H9 (cell line): Measurements from ENCODE around the gene CEP131. TPM values are rescaled to one million over a fixed set of nuclear protein-coding genes. Genes with fewer than 3 reads are reported as not detected.

Experiments used
- DNase-seq: peaks from one replicate; pipeline ENCODE4 v3.0.0-alpha.2; 2017
- H2AFZ ChIP-seq: one replicate; pipeline ENCODE4 v1.6.1; 2013; ENCODE audit warnings: mild to moderate bottlenecking, low read length, control low read depth, moderate library complexity
- H2AK5ac ChIP-seq: 2 replicates; pipeline ENCODE4 v1.6.1; 2013; ENCODE audit warnings: low read length, control low read depth, mixed read lengths; ENCODE audit not compliant: insufficient read length
- H2BK120ac ChIP-seq: one replicate; pipeline ENCODE4 v1.6.1; 2013; ENCODE audit warnings: low read depth, mild to moderate bottlenecking, low read length, control low read depth, inconsistent platforms; ENCODE audit not compliant: poor library complexity, severe bottlenecking
- H2BK12ac ChIP-seq: 2 replicates; pipeline ENCODE4 v1.6.1; 2013; ENCODE audit warnings: low read length, control low read depth, mixed read lengths, low read depth; ENCODE audit not compliant: insufficient read length
- H2BK15ac ChIP-seq: 2 replicates; pipeline ENCODE4 v1.6.1; 2013; ENCODE audit warnings: low read depth, low read length, control low read depth
- H2BK20ac ChIP-seq: one replicate; pipeline ENCODE4 v1.6.1; 2013; ENCODE audit warnings: low read depth, mild to moderate bottlenecking, low read length, control low read depth, inconsistent platforms; ENCODE audit not compliant: poor library complexity, severe bottlenecking
- H2BK5ac ChIP-seq: 2 replicates; pipeline ENCODE4 v1.6.1; 2013; ENCODE audit warnings: low read length, control low read depth, mixed read lengths; ENCODE audit not compliant: insufficient read length
- H3K14ac ChIP-seq: 2 replicates; pipeline ENCODE4 v1.6.1; 2013; ENCODE audit warnings: low read length, control low read depth; ENCODE audit not compliant: insufficient read depth
- H3K18ac ChIP-seq: 2 replicates; pipeline ENCODE4 v1.6.1; 2013; ENCODE audit warnings: low read depth, mild to moderate bottlenecking, mixed read lengths, low read length, control low read depth; ENCODE audit not compliant: insufficient read length
- H3K23ac ChIP-seq: 2 replicates; pipeline ENCODE4 v1.6.1; 2013; ENCODE audit warnings: low read length, control low read depth, mixed read lengths, low read depth; ENCODE audit not compliant: insufficient read length
- H3K23me2 ChIP-seq: 2 replicates; pipeline ENCODE4 v1.6.1; 2013; ENCODE audit warnings: low read depth, mild to moderate bottlenecking, mixed read lengths, low read length, control low read depth; ENCODE audit not compliant: insufficient read length, poor library complexity, severe bottlenecking
- H3K27ac ChIP-seq: 2 replicates; pipeline ENCODE4 v1.5.1; 2013; ENCODE audit warnings: low read length, control low read depth, mixed read lengths, low read depth; ENCODE audit not compliant: insufficient read length
- H3K27me3 ChIP-seq: 2 replicates; pipeline ENCODE4 v1.6.1; 2013; ENCODE audit warnings: low read length, control low read depth, inconsistent platforms; ENCODE audit not compliant: insufficient read depth
- H3K4ac ChIP-seq: 2 replicates; pipeline ENCODE4 v1.6.1; 2013; ENCODE audit warnings: low read depth, mild to moderate bottlenecking, control low read depth, inconsistent platforms, low read length, moderate library complexity
- H3K4me1 ChIP-seq: 2 replicates; pipeline ENCODE4 v1.6.1; 2013; ENCODE audit warnings: low read length, control low read depth, inconsistent platforms; ENCODE audit not compliant: insufficient read depth
- H3K4me2 ChIP-seq: 2 replicates; pipeline ENCODE4 v1.6.1; 2013; ENCODE audit warnings: low read length, control low read depth, mixed read lengths; ENCODE audit not compliant: insufficient read length, insufficient read depth
- H3K56ac ChIP-seq: 2 replicates; pipeline ENCODE4 v1.6.1; 2013; ENCODE audit warnings: low read depth, mild to moderate bottlenecking, mixed read lengths, low read length, control low read depth; ENCODE audit not compliant: insufficient read length
- H3K79me1 ChIP-seq: 2 replicates; pipeline ENCODE4 v1.6.1; 2013; ENCODE audit warnings: low read depth, mild to moderate bottlenecking, moderate library complexity, low read length, control low read depth, inconsistent platforms; ENCODE audit not compliant: insufficient read depth, poor library complexity, severe bottlenecking
- H3K79me2 ChIP-seq: 2 replicates; pipeline ENCODE4 v1.6.1; 2013; ENCODE audit warnings: low read length, control low read depth, inconsistent platforms; ENCODE audit not compliant: insufficient read depth
- H3K9ac ChIP-seq: 2 replicates; pipeline ENCODE4 v1.6.1; 2013; ENCODE audit warnings: low read length, control low read depth, mixed read lengths; ENCODE audit not compliant: insufficient read length; ENCODE audit errors: extremely low read depth
- H3K9me3 ChIP-seq: one replicate; pipeline ENCODE4 v1.6.1; 2013; ENCODE audit warnings: low read depth, low read length, inconsistent platforms; ENCODE audit not compliant: control insufficient read depth
- H3T11ph ChIP-seq: one replicate; pipeline ENCODE4 v1.6.1; 2013; ENCODE audit warnings: mild to moderate bottlenecking, low read length, control low read depth, inconsistent platforms
- H4K20me1 ChIP-seq: one replicate; pipeline ENCODE4 v1.6.1; 2013; ENCODE audit not compliant: control insufficient read depth, insufficient read length, insufficient read depth
- H4K5ac ChIP-seq: 2 replicates; pipeline ENCODE4 v1.6.1; 2013; ENCODE audit warnings: low read depth, mild to moderate bottlenecking, mixed read lengths, low read length, control low read depth; ENCODE audit not compliant: insufficient read length
- H4K8ac ChIP-seq: replicated peaks from 2 replicates; pipeline ENCODE4 v1.6.1; 2013; ENCODE audit warnings: low read length, control low read depth, mixed read lengths, low read depth; ENCODE audit not compliant: insufficient read length
- H4K91ac ChIP-seq: 2 replicates; pipeline ENCODE4 v1.6.1; 2013; ENCODE audit warnings: low read depth, mild to moderate bottlenecking, moderate library complexity, mixed read lengths, low read length, control low read depth; ENCODE audit not compliant: insufficient read length
- H3K27ac Mint-ChIP-seq, 3 experiments: 2 replicates in 2 of 3; 3 replicates in 1 of 3; pipeline ENCODE4 v1.8.0; 2020 to 2021; ENCODE audit warnings: mixed read lengths in 3 of 3, mild to moderate bottlenecking in 1 of 3, moderate library complexity in 1 of 3
- H3K27me3 Mint-ChIP-seq: 2 replicates; pipeline ENCODE4 v1.8.0; 2021; ENCODE audit warnings: low read depth, mild to moderate bottlenecking, moderate library complexity, mixed read lengths
- H3K36me3 Mint-ChIP-seq, 3 experiments: 2 replicates in 2 of 3; 3 replicates in 1 of 3; pipeline ENCODE4 v1.8.0; 2020 to 2021; ENCODE audit warnings: low read depth in 3 of 3, mixed read lengths in 3 of 3; ENCODE audit not compliant: insufficient read depth in 1 of 3
- H3K4me1 Mint-ChIP-seq, 2 experiments: 2 replicates each; pipeline ENCODE4 v1.8.0; 2020; ENCODE audit warnings: mixed read lengths in 2 of 2
- H3K4me3 Mint-ChIP-seq, 2 experiments: 2 replicates in 1 of 2; 3 replicates in 1 of 2; pipeline ENCODE4 v1.8.0; 2020 to 2021; ENCODE audit warnings: mild to moderate bottlenecking in 2 of 2, mixed read lengths in 2 of 2, moderate library complexity in 1 of 2
- H3K9me3 Mint-ChIP-seq, 2 experiments: 2 replicates in 1 of 2; 3 replicates in 1 of 2; pipeline ENCODE4 v1.8.0; 2020; ENCODE audit warnings: mild to moderate bottlenecking in 2 of 2, mixed read lengths in 2 of 2, moderate library complexity in 1 of 2
- CTCF ChIP-seq: fragments of 200-600 bp; sonication (generic); conservative IDR thresholded peaks from 3 replicates; pipeline ENCODE4 v1.8.0; 2021; ENCODE audit warnings: antibody characterized with exemption, mild to moderate bottlenecking
- WGBS: extraction: QIAGEN DNeasy Blood & Tissue Kit; methylation state at CpG from one replicate; pipeline ENCODE4 v1.1.7; 2013; ENCODE audit warnings: missing lambda C conversion rate, low lambda C conversion rate, mixed read lengths; ENCODE audit not compliant: insufficient read length; ENCODE audit errors: extremely low coverage; 5-methylcytosine and 5-hydroxymethylcytosine counted together
- total RNA-seq: library from RNA; stranded (reverse); gene quantifications from 2 replicates; pipeline ENCODE4 v1.2.1, GENCODE V29; 2021

The CEP131 gene
- total RNA-seq, 1 experiment from 2014 or later = 16.3 TPM

- H3K79me2 ChIP-seq = no peaks in the 10 kb centered on the region
- H3T11ph ChIP-seq = no peak overlapping the region
- no peak overlapping the region for H2BK15ac ChIP-seq
- H3K27me3 Mint-ChIP-seq = no peaks in the 10 kb centered on the region
- no peak overlapping the region for H3K4ac ChIP-seq
- H3K4me2 ChIP-seq = no peak overlapping the region
- no peak overlapping the region for H4K8ac ChIP-seq
- H4K5ac ChIP-seq = no peak overlapping the region
- no peak overlapping the region for H3K27ac Mint-ChIP-seq
- no peak for DNase-seq
- no peaks in the 10 kb centered on the region for H3K23me2 ChIP-seq
- no peak overlapping the region for H2BK12ac ChIP-seq
- no peaks in the 10 kb centered on the region for H3K27me3 ChIP-seq
- no peak overlapping the region for H2BK20ac ChIP-seq
- no peak overlapping the region for H3K14ac ChIP-seq
- H2AK5ac ChIP-seq = no peak overlapping the region
- no peak overlapping the region for H3K23ac ChIP-seq
- no peak overlapping the region for H2AFZ ChIP-seq
- no peak overlapping the region for H3K18ac ChIP-seq
- H3K9me3 ChIP-seq = no peaks in the 10 kb centered on the region
- TF ChIP-seq CTCF = no peak
- H3K79me1 ChIP-seq = no peaks in the 10 kb centered on the region
- no peaks in the 10 kb centered on the region for H3K4me1 ChIP-seq
- WGBS = no CpG with 5 or more reads among the region's 11 CpGs
- H3K4me1 Mint-ChIP-seq = peaks cover 2 to 4% of the 10 kb centered on the region in 2 experiments; a peak in 1 of 4 replicates
- no peak overlapping the region for H3K9ac ChIP-seq
- H4K20me1 ChIP-seq = no peaks in the 10 kb centered on the region
- H3K56ac ChIP-seq = no peak overlapping the region
- no peak overlapping the region for H2BK5ac ChIP-seq
- no peak overlapping the region for H3K27ac ChIP-seq
- no peak overlapping the region for H3K4me3 Mint-ChIP-seq
- H3K9me3 Mint-ChIP-seq = no peaks in the 10 kb centered on the region
- no peak overlapping the region for H2BK120ac ChIP-seq
- no peak overlapping the region for H4K91ac ChIP-seq
- peaks cover 0 to 3% (median under 1%) of the 10 kb centered on the region in 3 experiments; a peak in 2 of 7 replicates for H3K36me3 Mint-ChIP-seq
Measured at GRCh38 chr17:81183807-81184206, 39.0 kb downstream of the CEP131 start.
